ENCODE results near the gene ALG6. TPM values are rescaled to one million over a fixed set of nuclear protein-coding genes. Genes with fewer than 3 reads are reported as not detected.

Gene ALG6
- total RNA-seq, 1 experiment from 2014 or later = 21.4 TPM

DNA sequence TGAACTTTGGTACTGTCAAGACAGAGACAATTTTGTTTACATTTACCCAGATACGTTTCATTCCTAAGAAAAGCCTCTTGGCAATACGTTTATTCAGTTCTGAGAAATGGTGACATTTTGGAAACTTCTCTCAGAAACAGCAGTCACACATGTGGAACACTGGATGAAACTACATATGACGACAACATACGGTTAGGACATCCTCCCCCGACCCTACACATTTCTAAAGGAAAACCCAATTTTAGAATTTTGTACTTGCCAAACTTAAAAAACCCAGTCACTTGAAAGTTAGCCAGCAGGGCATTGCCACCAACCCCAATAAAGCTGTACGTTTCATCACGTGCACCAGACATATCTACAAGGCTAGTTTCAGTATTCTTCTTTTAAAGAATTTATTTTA is 98.8 kb downstream of the ALG6 start:
- Histone ChIP-seq H3T11ph (ENCODE audit: low read length) (no peak overlapping the region), H3K79me2 (ENCODE audit: insufficient read depth, low read length) (no peaks in the 10 kb centered on the region), H3K4ac (ENCODE audit: low read depth, low read length) (no peak overlapping the region), H3K23ac (ENCODE audit: insufficient read length, low read depth, low read length) (no peak overlapping the region), H2AK5ac (ENCODE audit: insufficient read length, low read length) (no peak overlapping the region), H3K14ac (ENCODE audit: insufficient read depth, low read length) (no peak overlapping the region), H4K5ac (ENCODE audit: insufficient read length, low read depth, low read length) (no peak overlapping the region), H4K91ac (ENCODE audit: insufficient read length, low read depth, low read length) (no peak overlapping the region), H3K23me2 (ENCODE audit: insufficient read length, low read depth, low read length, poor library complexity, severe bottlenecking) (no peaks in the 10 kb centered on the region), H3K27ac (ENCODE audit: insufficient read length, low read depth, low read length) (no peak overlapping the region), H2BK120ac (ENCODE audit: low read depth, low read length, poor library complexity, severe bottlenecking) (no peak overlapping the region), H2BK20ac (ENCODE audit: low read depth, low read length, poor library complexity, severe bottlenecking) (no peak overlapping the region), H3K9ac (ENCODE audit: extremely low read depth, insufficient read length, low read length) (no peak overlapping the region), H3K9me3 (ENCODE audit: control insufficient read depth, low read depth, low read length) (no peaks in the 10 kb centered on the region), H3K79me1 (ENCODE audit: insufficient read depth, low read depth, low read length, poor library complexity, severe bottlenecking) (no peaks in the 10 kb centered on the region), H2AFZ (ENCODE audit: low read length) (no peak overlapping the region), H3K18ac (ENCODE audit: insufficient read length, low read depth, low read length) (no peak overlapping the region), H2BK5ac (ENCODE audit: insufficient read length, low read length) (no peak overlapping the region), H3K4me1 (ENCODE audit: insufficient read depth, low read length) (no peaks in the 10 kb centered on the region), H3K27me3 (ENCODE audit: insufficient read depth, low read length) (no peaks in the 10 kb centered on the region), H3K56ac (ENCODE audit: insufficient read length, low read depth, low read length) (no peak overlapping the region), H3K4me2 (ENCODE audit: insufficient read depth, insufficient read length, low read length) (no peak overlapping the region), H2BK15ac (ENCODE audit: low read depth, low read length) (no peak overlapping the region), H4K8ac (replicated peaks; ENCODE audit: insufficient read length, low read depth, low read length) (no peak overlapping the region), H4K20me1 (ENCODE audit: control insufficient read depth, insufficient read depth, insufficient read length) (no peaks in the 10 kb centered on the region), H2BK12ac (ENCODE audit: insufficient read length, low read depth, low read length) (no peak overlapping the region)
- Mint-ChIP-seq H3K9me3 (peaks cover 23 to 32% of the 10 kb centered on the region in 2 experiments), H3K4me3 (no peak overlapping the region), H3K27ac (no peak overlapping the region), H3K4me1 (no peaks in the 10 kb centered on the region), H3K27me3 (ENCODE audit: low read depth) (no peaks in the 10 kb centered on the region), H3K36me3 (ENCODE audit: insufficient read depth in 1 of 3, low read depth in 3 of 3) (peaks cover 37 to 38% (median 37%) of the 10 kb centered on the region in 3 experiments)
- TF ChIP-seq, protein P1, sequence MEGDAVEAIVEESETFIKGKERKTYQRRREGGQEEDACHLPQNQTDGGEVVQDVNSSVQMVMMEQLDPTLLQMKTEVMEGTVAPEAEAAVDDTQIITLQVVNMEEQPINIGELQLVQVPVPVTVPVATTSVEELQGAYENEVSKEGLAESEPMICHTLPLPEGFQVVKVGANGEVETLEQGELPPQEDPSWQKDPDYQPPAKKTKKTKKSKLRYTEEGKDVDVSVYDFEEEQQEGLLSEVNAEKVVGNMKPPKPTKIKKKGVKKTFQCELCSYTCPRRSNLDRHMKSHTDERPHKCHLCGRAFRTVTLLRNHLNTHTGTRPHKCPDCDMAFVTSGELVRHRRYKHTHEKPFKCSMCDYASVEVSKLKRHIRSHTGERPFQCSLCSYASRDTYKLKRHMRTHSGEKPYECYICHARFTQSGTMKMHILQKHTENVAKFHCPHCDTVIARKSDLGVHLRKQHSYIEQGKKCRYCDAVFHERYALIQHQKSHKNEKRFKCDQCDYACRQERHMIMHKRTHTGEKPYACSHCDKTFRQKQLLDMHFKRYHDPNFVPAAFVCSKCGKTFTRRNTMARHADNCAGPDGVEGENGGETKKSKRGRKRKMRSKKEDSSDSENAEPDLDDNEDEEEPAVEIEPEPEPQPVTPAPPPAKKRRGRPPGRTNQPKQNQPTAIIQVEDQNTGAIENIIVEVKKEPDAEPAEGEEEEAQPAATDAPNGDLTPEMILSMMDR (conservative IDR thresholded peaks at IDR 0.05) = no peak
- no peak for DNase-seq
- WGBS (ENCODE audit: extremely low coverage, insufficient read length, low lambda C conversion rate) = no CpG with 5 or more reads among the region's 7 CpGs

Measured in H9 (cell line).